Mesothelial cell of epicardium (in vitro differentiated cells): Measurements from ENCODE around the gene RIC3. TPM values are rescaled to one million over a fixed set of nuclear protein-coding genes. Genes with fewer than 3 reads are reported as not detected.

Experiments used
- DNase-seq, 2 experiments: peaks; one replicate each; pipeline ENCODE4 v3.0.0; 2021; ENCODE audit warnings: low spot score in 2 of 2; ENCODE audit not compliant: unreplicated experiment in 2 of 2
- H3K27ac Mint-ChIP-seq: 2 replicates; pipeline ENCODE4 v1.8.0; 2021; ENCODE audit warnings: mixed read lengths
- H3K27me3 Mint-ChIP-seq: 2 replicates; pipeline ENCODE4 v1.8.0; 2021; ENCODE audit warnings: low read depth, mixed read lengths
- H3K36me3 Mint-ChIP-seq: 2 replicates; pipeline ENCODE4 v1.8.0; 2021; ENCODE audit warnings: mixed read lengths
- H3K4me1 Mint-ChIP-seq: 2 replicates; pipeline ENCODE4 v1.8.0; 2021; ENCODE audit warnings: mixed read lengths
- H3K4me3 Mint-ChIP-seq: 2 replicates; pipeline ENCODE4 v1.8.0; 2021; ENCODE audit warnings: mild to moderate bottlenecking, moderate library complexity, mixed read lengths
- H3K9me3 Mint-ChIP-seq: 2 replicates; pipeline ENCODE4 v1.8.0; 2021; ENCODE audit warnings: mixed read lengths
- CTCF ChIP-seq: fragments of 200-600 bp; sonication (generic); IDR thresholded peaks from one replicate; pipeline ENCODE4 v1.5.0; 2021; ENCODE audit warnings: antibody characterized with exemption; ENCODE audit not compliant: unreplicated experiment
- total RNA-seq: library from RNA; stranded (reverse); gene quantifications from 3 replicates; pipeline ENCODE4 v1.2.1, GENCODE V29; 2021

RIC3 gene
- total RNA-seq, 1 donor from 2014 or later, result 1.9 TPM

GRCh38 chr11:8204596-8204995 is 35.8 kb upstream of the RIC3 start:
- Mint-ChIP-seq H3K9me3 (no peaks in the 10 kb centered on the region), H3K4me1 (no peaks in the 10 kb centered on the region), H3K27me3 (peaks cover 12% of the 10 kb centered on the region), H3K4me3 (no peak overlapping the region), H3K36me3 (no peaks in the 10 kb centered on the region), H3K27ac (no peak overlapping the region)
- no peak for TF ChIP-seq CTCF
- peak in 1 of 2 experiments; percentile 13 for DNase-seq

GRCh38 chr11:8204025-8204424 is 35.2 kb upstream of the RIC3 start:
- H3K4me3 Mint-ChIP-seq, result no peak overlapping the region
- H3K9me3 Mint-ChIP-seq, result no peaks in the 10 kb centered on the region
- peaks cover 17% of the 10 kb centered on the region for H3K27me3 Mint-ChIP-seq
- H3K36me3 Mint-ChIP-seq, result no peaks in the 10 kb centered on the region
- no peak for TF ChIP-seq CTCF
- no peaks in the 10 kb centered on the region for H3K4me1 Mint-ChIP-seq
- peak in 1 of 2 experiments; percentile 28 for DNase-seq
- no peak overlapping the region for H3K27ac Mint-ChIP-seq

- Mint-ChIP-seq H3K27me3 (peaks cover 18% of the 10 kb centered on the region), H3K4me1 (no peaks in the 10 kb centered on the region), H3K4me3 (no peak overlapping the region), H3K36me3 (no peaks in the 10 kb centered on the region), H3K27ac (no peak overlapping the region), H3K9me3 (no peaks in the 10 kb centered on the region)
- TF ChIP-seq CTCF, result no peak
- DNase-seq, result no peak
These were observed 34.5 kb upstream of the RIC3 start for GRCh38 chr11:8203414-8203715.

- peaks cover 24% of the 10 kb centered on the region for H3K27me3 Mint-ChIP-seq
These were observed 33.9 kb upstream of the RIC3 start for GRCh38 chr11:8202516-8203413.

GRCh38 chr11:8201644-8202365 is 33.0 kb upstream of the RIC3 start:
- no peaks in the 10 kb centered on the region for H3K4me1 Mint-ChIP-seq
- H3K27me3 Mint-ChIP-seq, result peaks cover 32% of the 10 kb centered on the region
- H3K36me3 Mint-ChIP-seq, result no peaks in the 10 kb centered on the region
- DNase-seq, result no peak
- no peak overlapping the region for H3K4me3 Mint-ChIP-seq
- TF ChIP-seq CTCF, result no peak
- no peaks in the 10 kb centered on the region for H3K9me3 Mint-ChIP-seq
- H3K27ac Mint-ChIP-seq, result no peak overlapping the region

More at GRCh38 chr11:8202516-8203413, 33.9 kb upstream of the RIC3 start:
- TF ChIP-seq CTCF, result no peak
- no peak for DNase-seq
- H3K4me1 Mint-ChIP-seq, result no peaks in the 10 kb centered on the region
- H3K9me3 Mint-ChIP-seq, result no peaks in the 10 kb centered on the region
- no peak overlapping the region for H3K27ac Mint-ChIP-seq
- no peak overlapping the region for H3K4me3 Mint-ChIP-seq
- no peaks in the 10 kb centered on the region for H3K36me3 Mint-ChIP-seq
